ENCODE data around the gene USP12. TPM values are rescaled to one million over a fixed set of nuclear protein-coding genes. Genes with fewer than 3 reads are reported as not detected.
"Not testable (repeated sequence)": the region's sequence is repeated elsewhere in the genome, so short reads cannot be mapped to it uniquely, and the experiment has no call there.

Gene USP12, protein sequence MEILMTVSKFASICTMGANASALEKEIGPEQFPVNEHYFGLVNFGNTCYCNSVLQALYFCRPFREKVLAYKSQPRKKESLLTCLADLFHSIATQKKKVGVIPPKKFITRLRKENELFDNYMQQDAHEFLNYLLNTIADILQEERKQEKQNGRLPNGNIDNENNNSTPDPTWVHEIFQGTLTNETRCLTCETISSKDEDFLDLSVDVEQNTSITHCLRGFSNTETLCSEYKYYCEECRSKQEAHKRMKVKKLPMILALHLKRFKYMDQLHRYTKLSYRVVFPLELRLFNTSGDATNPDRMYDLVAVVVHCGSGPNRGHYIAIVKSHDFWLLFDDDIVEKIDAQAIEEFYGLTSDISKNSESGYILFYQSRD
- total RNA-seq, result 10 to 100 TPM; 40.3 to 94.3 TPM
- long read RNA-seq, donor 1, full-length matches to known transcripts, result 17 of 26 reads
- long read RNA-seq, donor 1, partial matches to known transcripts, result 6 of 26 reads
- long read RNA-seq, donor 1, other reads (novel, unspliced or antisense), result 3 of 26 reads
- long read RNA-seq, donor 2, partial matches to known transcripts, result 0 of 4 reads
- long read RNA-seq, donor 2, other reads (novel, unspliced or antisense), result 4 of 4 reads

DNA sequence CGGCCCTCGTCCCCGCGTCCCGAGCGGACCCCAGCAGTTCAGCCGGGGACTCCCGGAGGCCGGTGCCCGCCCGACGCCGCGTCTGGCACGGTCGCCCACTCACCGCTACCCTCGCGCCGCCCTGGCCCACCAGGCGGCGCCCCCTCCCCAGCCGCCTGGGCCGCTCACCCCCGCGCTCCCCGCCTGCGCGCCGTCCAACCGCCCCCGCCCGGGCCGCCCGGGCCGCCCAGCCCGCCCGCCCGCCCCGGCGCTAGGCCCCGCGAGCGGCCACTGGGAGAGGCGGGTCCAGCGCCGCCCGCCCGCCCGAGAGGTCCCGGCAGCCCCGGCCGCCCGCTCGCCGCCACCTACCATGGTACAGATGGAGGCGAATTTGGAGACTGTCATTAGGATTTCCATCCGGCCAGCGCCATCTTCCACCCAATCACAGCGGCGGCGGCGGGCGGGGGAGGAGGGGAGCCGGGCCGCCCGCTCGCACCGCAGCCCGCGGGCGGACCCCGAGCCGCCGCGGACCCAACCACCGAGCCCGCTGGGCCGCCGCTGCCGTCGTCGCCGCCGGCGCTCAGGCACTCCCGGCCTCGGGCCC is at the start of gene USP12:
Gene USP12 (minus strand): TSS at position 568 of the 583 bp plus-strand sequence. CDS start 172 bp downstream, at position 396.
- intact Hi-C loops (cut with DNase I), result loop anchor here (5.0 to 10.0 kb wide), 3 partner anchors 101 to 1483 kb away; partner anchors contain the start of genes POMP (in 1 of the 2) and RASL11A (in 1 of the 2)
- no peak for DNase-seq (ENCODE audit: low spot score)

DNA sequence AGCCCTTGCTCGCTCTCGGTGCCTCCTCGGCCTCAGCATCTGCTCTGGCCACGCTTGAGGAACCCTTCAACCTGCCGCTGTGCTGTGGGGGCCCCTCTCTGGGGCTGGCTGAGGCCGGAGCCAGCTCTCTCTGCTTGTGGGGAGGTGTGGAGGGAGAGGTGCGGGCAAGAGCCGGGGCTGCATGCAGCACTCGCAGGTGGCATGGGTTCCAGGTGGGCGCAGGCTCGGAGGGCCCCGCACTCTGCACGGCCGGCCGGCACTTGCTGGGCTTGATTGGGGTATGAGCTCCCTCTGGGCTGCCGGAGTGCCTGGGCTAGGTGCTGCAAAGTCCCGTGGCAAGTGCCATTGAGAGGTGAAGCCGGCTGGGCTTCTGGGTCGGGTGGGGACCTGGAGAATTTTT is 48.0 kb upstream of the USP12 start:
- intact Hi-C loops (cut with DNase I), result no loop called here
- no peak for DNase-seq (ENCODE audit: low spot score)

DNA sequence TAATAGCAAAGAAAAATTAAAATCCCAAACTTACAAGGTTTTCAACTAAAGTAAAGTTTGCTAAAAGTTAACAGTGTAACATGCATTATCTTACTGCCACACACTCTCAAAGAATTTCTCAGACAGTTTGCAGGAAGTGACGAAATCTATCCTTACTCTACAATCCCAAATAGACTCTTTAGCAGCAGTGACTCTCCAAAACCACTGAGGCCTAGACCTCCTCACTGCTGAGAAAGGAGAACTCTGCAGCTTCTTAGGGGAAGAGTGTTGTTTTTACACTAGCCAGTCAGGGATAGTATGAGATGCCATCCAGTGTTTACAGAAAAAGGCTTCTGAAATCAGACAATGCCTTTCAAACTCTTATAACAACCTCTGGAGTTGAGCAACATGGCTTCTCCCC is 47.2 kb upstream of the USP12 start:
- intact Hi-C loops (cut with DNase I), result not testable (repeated sequence)

DNA sequence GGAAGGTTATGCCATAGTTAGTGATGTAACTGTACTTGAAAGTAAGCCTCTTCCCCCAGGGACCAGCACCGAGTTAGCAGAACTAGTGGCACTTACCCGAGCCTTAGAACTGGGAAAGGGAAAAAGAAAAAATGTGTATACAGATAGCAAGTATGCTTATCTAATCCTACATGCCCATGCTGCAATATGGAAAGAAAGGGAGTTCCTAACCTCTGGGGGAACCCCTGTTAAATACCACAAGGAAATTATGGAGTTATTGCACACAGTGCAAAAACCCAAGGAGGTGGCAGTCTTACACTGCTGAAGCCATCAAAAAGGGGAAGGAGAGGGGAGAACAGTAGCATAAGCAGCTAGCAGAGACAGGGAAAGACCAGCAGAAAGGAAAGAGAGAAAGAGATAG is 46.2 kb upstream of the USP12 start:
- intact Hi-C loops (cut with DNase I); DNase-seq (ENCODE audit: low spot score): not testable (repeated sequence)

More for the DNA sequence above, 47.2 kb upstream of the USP12 start:
- DNase-seq (ENCODE audit: low spot score), result not testable (repeated sequence)

DNA sequence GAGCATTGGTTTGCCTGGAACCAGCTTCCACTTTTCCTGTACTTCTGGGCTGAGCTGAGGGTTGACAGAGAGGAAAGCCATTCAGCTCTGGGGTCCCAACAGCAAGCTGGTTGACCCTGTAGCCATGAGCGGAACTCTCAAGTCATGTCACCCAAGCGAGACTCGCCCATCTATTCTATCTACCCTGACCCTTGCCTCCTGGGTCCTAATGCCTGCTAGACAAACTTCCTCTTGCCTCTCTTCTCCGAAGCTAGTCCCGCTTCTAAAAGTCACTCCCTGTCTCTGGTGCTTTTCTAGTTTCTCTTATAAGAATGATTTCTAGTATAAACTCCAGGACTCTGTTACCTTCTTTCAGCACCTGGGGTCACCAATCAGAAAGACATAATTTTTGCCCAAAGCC is 41.8 kb upstream of the USP12 start:
- intact Hi-C loops (cut with DNase I); DNase-seq (ENCODE audit: low spot score): not testable (repeated sequence)

DNA sequence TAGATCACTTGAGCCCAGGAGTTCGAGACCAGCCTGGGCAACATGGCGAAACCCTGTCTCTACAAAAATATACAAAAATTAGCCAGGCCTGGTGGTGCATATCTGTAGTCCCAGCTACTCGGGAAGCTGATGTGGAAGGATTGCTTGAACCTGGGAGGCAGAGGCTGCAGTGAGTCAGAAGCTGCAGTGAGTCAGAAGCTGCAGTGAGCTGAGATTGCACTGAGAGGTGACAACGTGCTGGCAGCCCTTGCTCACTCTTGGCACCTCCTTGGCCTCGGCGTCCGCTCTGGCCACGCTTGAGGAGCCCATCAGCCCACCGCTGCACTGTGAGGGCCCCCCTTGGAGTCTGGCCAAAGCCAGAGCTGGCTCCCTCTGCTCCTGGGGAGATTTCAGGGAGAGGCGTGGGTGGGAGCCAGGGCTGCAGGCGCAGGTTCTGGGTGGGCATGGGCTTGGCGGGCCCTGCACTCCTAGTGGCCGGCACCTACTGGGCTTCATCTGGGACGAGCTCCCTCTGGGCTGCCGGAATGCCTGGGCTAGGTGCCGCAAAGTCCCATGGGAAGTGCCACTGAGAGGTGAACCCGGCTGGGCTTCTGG is 40.3 kb upstream of the USP12 start:
- intact Hi-C loops (cut with DNase I), result no loop called here
- no peak for DNase-seq (ENCODE audit: low spot score)

DNA sequence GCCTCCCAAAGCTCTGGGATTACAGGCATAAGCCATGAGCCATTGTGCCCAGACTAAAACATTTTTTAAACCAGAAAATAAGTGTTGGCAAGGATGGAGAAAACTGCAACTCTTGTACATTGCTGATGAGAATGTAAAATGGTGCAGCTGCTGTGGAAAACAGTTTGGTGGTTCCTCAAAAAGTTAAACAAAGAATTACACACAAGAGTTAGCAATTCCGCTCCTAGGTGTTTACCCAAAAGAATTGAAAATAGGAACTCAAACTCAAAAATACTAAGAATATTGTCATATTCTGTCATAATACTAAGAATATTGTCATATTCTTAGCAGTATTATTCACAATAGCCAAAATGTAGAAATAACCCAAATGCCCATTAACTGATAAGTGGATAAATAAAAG is 39.7 kb upstream of the USP12 start:
- no peak for DNase-seq (ENCODE audit: low spot score)
- intact Hi-C loops (cut with DNase I), result no loop called here

DNA sequence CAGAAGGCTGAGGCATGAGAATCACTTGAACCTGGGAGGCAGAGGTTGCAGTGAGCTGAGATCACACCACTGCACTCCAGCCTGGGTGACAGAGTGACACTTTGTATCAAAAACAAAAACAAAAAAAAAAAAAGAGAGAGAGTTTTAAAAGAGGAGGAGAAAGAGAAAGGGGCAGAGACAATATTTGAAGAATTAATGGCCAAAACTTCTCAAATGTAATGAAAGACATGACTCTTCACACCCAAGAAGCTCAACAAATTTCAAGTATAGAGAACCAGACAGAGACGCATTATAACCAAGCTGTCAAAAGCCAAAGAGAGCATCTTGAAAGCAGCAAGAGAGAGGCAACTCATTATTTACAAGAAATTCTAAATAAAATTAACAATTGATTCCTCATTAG is 36.9 kb upstream of the USP12 start:
- no peak for DNase-seq (ENCODE audit: low spot score)
- intact Hi-C loops (cut with DNase I), result no loop called here

DNA sequence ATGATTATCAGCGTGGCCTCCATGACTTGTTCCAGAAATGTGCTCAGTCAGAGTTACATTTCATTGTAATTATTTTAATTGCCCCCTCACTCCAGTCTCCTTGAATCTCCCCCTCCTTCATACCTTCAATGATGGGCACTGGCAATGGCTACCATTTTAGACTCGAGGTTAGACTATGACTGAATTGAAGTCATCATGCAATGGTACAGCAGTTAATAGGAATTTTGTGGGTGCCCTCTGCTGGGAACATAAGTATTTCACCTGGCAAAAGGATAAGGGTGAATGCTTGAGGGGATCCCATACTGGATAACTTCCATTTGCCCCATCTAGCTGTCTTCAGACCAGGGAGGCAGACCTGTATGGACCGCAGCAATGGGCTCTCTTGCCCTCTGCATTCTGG is 32.2 kb upstream of the USP12 start:
- intact Hi-C loops (cut with DNase I), result no loop called here
- no peak for DNase-seq (ENCODE audit: low spot score)

DNA sequence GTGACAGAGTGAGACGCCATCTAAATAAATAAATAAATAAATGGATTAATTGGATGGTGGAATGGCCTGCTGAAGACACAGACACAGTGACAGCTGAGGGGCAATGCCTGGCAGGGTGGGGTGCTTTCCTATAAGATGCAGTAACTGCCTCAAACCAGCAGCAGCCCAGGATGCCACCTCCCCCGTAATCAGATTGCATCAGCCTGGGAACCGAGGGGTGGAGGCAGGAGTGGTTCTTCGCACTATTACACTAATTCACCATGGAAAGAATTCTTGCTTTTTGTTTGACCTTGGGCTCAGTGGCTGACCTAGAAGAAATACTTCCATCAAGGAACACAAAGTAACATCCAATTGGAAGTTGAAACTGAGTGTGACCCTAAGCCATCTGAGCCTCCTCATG is 31.6 kb upstream of the USP12 start:
- no peak for DNase-seq (ENCODE audit: low spot score)
- intact Hi-C loops (cut with DNase I), result no loop called here

DNA sequence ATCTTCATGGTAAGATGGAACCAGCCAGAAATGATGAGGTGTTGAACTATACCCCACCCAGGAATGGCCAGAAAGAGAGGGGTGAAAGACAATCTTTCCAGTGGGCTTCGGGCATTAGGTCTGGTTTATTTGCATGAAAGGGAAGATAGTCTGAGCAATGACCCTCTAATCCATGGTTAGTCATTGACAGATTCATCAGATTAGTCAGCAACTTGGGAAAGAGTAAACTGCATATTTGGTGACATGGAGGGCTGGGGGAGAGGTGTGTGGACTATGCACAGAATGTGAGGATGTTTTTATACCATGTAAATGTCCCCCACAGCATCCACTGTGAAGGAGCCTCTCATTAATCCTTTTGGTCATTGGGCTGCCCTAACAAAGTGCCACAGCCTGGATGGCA is 30.1 kb upstream of the USP12 start:
- no peak for DNase-seq (ENCODE audit: low spot score)
- intact Hi-C loops (cut with DNase I), result no loop called here

DNA sequence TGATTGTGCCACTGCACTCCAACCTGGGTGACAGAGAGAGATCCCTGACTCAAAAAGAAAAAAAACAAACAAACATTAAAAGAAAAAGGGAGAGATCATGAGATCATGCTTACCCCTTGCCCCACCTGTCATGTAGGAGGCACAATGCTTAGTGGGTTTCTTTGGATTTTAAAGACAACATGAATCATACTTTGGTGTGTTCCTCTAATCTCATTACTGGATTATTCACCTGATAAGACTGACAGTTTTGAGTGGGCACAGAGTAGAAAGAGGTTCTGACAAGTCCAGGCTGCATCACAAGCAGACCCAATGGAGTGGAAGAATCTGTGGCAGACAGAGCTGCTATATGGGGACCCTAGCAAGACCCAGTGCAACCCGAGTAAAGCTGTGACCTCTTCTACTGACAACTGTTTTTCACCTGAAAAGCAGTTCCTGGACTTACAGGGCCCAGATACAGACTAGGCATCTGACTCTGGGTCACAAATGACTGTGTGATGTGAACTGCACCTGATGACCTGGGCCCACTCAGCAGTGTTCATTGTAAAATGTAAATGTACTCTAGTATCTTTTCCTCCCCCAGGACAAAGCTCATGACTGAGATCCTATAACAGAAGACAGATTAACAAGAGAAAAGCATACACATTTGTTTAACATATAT is 28.9 kb upstream of the USP12 start:
- intact Hi-C loops (cut with DNase I), result no loop called here
- no peak for DNase-seq (ENCODE audit: low spot score)

DNA sequence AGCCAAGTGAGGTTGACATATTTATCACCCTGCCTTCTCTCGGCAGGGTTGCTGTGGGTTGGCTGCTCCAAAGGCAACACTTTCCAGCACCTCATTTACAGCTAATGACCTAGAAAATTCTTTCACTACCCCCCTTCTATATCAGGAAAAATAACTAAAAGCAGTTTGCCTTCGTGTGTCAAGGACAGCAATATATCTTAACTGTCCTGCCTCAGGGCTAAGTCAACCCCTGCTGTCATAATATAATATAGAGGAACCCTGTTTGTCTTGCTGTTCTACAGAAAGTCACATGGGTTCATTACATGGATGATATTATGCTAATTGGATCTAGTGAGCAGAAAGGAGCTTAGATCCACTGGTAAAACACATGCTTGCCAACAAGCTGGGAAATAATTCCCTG is 28.1 kb upstream of the USP12 start:
- intact Hi-C loops (cut with DNase I), result no loop called here
- DNase-seq (ENCODE audit: low spot score), result no peak

DNA sequence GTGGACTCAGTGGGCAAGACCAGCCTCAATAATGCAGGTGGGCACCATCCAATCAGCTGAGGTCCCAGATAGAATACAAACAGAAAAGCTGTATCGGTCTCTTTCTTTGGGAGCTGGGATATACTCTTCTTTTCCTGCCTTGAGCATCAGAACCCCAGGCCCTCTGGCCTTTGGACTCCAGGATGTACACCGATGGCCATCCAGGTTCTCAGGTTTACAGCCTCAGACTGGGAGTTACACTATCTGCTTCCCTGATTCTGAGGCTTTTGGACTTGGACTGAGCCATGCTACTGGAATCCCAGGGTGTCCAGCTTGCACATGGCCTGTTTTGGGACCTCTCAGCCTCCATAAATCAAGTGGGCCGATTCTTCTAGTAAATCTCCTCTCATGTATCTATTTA is 27.6 kb upstream of the USP12 start:
- intact Hi-C loops (cut with DNase I), result no loop called here
- DNase-seq (ENCODE audit: low spot score), result no peak

DNA sequence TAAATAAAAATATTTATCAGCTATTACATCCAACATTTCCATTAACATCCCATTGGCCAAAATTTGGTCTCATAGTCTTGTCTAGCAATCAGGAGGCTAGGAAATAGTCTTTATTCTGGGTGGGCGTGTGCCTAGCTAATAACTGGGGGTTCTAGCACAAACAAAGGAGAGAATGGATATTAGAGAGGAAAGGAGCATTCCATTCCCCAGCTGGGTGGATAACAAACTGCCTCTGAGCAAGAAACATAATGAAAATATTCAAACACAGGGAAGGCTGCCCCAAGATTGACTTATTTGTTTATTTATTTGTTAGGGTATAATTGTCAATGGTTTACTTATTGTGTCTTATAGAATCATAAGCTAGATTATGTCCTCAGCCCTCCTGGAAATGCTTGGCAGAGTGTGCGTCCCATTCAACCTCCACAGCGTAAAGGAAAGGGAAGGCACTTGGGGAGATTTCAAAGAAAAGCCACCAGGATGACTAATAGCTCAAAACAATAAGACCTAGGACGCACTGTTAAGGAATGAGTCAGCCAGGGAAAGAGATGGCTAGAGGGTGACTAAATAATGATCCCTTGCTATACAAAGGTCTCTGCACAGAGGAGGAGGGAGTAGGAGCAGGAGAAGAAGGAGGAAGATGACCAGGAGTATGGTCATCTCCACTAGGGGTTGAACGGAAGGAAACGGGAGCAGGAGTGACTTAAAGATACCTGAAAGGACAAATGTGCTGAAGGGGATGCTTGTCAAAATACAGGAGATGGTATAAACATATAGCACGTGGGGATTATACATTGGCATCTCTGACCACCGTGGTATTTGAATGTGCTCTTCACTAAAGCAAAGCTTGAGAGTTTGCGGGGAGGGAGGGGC is 23.5 kb upstream of the USP12 start:
- intact Hi-C loops (cut with DNase I), result no loop called here
- no peak for DNase-seq (ENCODE audit: low spot score)

DNA sequence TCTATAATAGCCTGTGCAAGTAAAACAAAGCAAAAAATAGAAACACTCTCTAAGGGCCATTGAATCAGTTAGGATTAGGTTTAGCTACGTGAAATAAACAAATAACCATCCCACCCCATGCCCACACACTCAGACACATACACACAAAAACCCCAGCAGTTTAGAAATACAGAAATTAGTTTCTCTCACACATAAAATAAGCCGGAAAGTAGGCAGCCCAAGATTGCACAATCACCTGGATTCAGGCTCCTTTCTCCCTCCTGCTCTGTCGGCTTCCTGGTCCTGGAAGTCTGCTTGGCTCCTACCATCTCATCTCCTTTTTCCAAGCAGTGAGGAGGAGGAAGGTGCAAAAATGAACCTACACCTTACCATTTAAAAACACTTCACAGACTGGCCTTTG is 22.6 kb upstream of the USP12 start:
- intact Hi-C loops (cut with DNase I), result no loop called here
- DNase-seq (ENCODE audit: low spot score), result no peak

DNA sequence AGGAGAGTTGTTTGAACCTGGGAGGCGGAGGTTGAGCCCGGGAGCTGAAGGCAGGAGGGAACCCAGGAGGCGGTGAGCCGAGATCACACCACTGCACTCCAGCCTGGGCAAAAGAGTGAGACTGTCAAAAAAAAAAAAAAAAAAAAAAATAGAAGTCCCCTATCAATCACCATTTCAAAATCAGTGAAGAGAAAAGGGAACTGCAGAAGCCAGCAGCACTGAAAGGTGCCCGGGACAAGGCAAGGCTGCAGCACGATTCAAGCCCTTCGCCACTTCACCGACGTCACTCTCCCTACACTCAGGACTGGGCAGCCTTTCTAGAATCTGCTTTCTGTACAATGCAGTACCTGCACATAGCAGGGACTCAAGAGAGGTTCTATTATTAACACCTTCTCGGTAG is 21.9 kb upstream of the USP12 start:
- intact Hi-C loops (cut with DNase I), result no loop called here
- no peak for DNase-seq (ENCODE audit: low spot score)

DNA sequence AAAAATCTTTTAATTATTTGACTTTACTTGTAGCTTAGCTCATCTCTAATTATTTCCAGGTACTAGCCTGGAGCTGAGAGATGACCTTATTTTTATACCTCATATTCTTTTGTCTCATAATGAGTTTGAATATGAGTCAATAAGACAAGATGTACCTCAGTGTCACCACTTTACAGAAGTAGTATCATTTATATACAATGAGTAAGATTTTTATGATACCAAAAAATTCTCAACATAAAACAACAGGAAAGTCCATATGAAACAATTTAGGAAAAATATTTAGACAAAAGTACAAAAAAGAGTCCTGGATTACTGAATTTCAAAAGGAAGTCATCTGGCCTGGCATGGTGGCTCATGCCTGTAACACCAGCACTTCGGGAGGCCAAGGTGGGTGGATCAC is 21.4 kb upstream of the USP12 start:
- intact Hi-C loops (cut with DNase I), result no loop called here
- DNase-seq (ENCODE audit: low spot score), result no peak

DNA sequence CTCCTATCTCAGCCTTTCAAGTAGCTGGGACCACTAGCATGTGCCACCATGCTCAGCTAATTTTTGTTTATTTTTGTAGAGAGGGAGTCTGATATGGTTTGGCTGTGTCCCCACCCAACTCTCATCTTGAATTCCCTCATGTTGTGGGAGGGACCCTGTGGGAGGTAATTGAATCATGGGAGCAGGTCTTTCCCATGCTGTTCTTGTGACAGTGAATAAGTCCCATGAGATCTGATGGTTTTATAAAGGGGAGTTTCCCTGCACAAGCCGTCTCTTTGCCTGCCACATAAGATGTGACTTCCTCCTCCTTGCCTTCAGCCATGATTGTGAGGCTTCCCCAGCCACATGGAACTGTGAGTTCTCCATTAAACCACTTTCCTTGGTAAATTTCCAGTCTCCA is 20.8 kb upstream of the USP12 start:
- intact Hi-C loops (cut with DNase I); DNase-seq (ENCODE audit: low spot score): not testable (repeated sequence)

All from posterior vena cava (tissue), 2 donors.